IPS-NIHi11 (cell line): ENCODE results near the gene STRN3.
"Not testable (repeated sequence)": the region's sequence is repeated elsewhere in the genome, so short reads cannot be mapped to it uniquely, and the experiment has no call there.

Experiments
- DNase-seq: peaks from one replicate; pipeline ENCODE4 v3.0.0; 2012; ENCODE audit warnings: mixed read lengths, low spot score

The STRN3 gene

GRCh38 chr14:30971586-30971985 lies 54.6 kb downstream of the STRN3 start:
- DNase-seq: no peak

GRCh38 chr14:30969796-30970195 lies 56.4 kb downstream of the STRN3 start:
- not testable (repeated sequence) for DNase-seq

- DNase-seq: not testable (repeated sequence)
Measured at GRCh38 chr14:30967364-30968098, 58.6 kb downstream of the STRN3 start.

GRCh38 chr14:30966415-30967363 lies 59.5 kb downstream of the STRN3 start:
- no peak for DNase-seq

- not testable (repeated sequence) for DNase-seq
Measured at GRCh38 chr14:30965861-30966260, 60.3 kb downstream of the STRN3 start.

- DNase-seq: not testable (repeated sequence)
Measured at GRCh38 chr14:30962537-30962936, 63.6 kb downstream of the STRN3 start.

- no peak for DNase-seq
Measured at GRCh38 chr14:30961330-30961729, 64.8 kb downstream of the STRN3 start.

GRCh38 chr14:30960216-30960615 lies 66.0 kb downstream of the STRN3 start:
- no peak for DNase-seq

- no peak for DNase-seq
Measured at GRCh38 chr14:30958555-30959407, 67.4 kb downstream of the STRN3 start.

GRCh38 chr14:30957813-30958370 lies 68.3 kb downstream of the STRN3 start:
- DNase-seq: no peak

GRCh38 chr14:30949651-30950050 lies 76.5 kb downstream of the STRN3 start:
- DNase-seq: no peak

GRCh38 chr14:30943694-30944093 lies 82.5 kb downstream of the STRN3 start:
- no peak for DNase-seq

GRCh38 chr14:30940886-30941285 lies 85.3 kb downstream of the STRN3 start:
- DNase-seq: no peak

- no peak for DNase-seq
Measured at GRCh38 chr14:30938617-30939016, 87.6 kb downstream of the STRN3 start.

GRCh38 chr14:30935445-30935844 lies 90.7 kb downstream of the STRN3 start:
- DNase-seq: no peak

GRCh38 chr14:30933937-30934336 lies 92.2 kb downstream of the STRN3 start:
- DNase-seq: not testable (repeated sequence)

GRCh38 chr14:30928462-30928861 lies 97.7 kb downstream of the STRN3 start:
- DNase-seq: no peak

GRCh38 chr14:30925254-30925653 lies 100.9 kb downstream of the STRN3 start:
- no peak for DNase-seq

GRCh38 chr14:30921788-30922187 lies 104.4 kb downstream of the STRN3 start:
- DNase-seq: no peak

GRCh38 chr14:30921305-30921704 lies 104.9 kb downstream of the STRN3 start:
- no peak for DNase-seq

- no peak for DNase-seq
Measured at GRCh38 chr14:30915596-30915995, 110.6 kb downstream of the STRN3 start.

- no peak for DNase-seq
Measured at GRCh38 chr14:30914812-30915211, 111.4 kb downstream of the STRN3 start.
